ENCODE results near the gene CUL5.

Gene CUL5

DNA sequence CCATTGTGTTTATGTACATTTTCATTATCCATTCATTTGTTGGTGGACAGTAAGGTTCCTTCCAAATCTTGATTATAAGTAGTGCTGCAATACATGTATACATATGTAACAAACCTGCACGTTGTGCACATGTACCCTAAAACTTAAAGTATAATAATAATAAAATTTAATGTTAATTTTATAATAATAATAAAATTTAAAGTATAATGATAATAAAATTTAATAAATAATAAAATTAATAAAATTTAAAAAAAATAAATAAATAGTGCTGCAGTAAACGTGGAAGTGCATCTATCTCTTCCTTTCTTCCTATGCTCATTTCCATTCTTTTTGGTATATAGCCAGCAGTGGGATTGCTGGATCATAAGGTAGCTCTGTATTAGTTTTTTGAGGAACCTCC is 54.7 kb downstream of the CUL5 start:
- no peak overlapping the region for H2AFZ ChIP-seq (ENCODE audit: low read length)
- H3K4me2 ChIP-seq (ENCODE audit: insufficient read depth, low read length, poor library complexity, severe bottlenecking) = no peak overlapping the region
- peaks cover 4 to 82% of the 10 kb centered on the region in 2 donors for H3K36me3 ChIP-seq (replicated peaks in 1 of 2; ENCODE audit: control insufficient read depth in 2 of 2, insufficient read depth in 2 of 2, low read length in 2 of 2)
- H2BK120ac ChIP-seq (ENCODE audit: low read depth, low read length) = no peak overlapping the region
- no peak overlapping the region for H4K91ac ChIP-seq (ENCODE audit: low read depth, low read length, poor library complexity)
- no peak overlapping the region for H2BK5ac ChIP-seq (ENCODE audit: low read length)
- no peak overlapping the region for H2AK5ac ChIP-seq (ENCODE audit: low read depth, low read length)
- H3K18ac ChIP-seq (ENCODE audit: low read length) = no peak overlapping the region
- H4K8ac ChIP-seq (ENCODE audit: low read depth, low read length) = no peak overlapping the region
- no peak overlapping the region for H3K9ac ChIP-seq (ENCODE audit: low read depth, low read length, poor library complexity)
- no peak for DNase-seq (ENCODE audit: low spot score)
- no peaks in the 10 kb centered on the region for H3K27me3 ChIP-seq (ENCODE audit: control insufficient read depth in 3 of 3, insufficient read depth in 3 of 3, low read depth in 1 of 3, low read length in 3 of 3)
- H3K23ac ChIP-seq (ENCODE audit: low read depth, low read length, poor library complexity) = no peak overlapping the region
- no peak overlapping the region for H3K4me3 ChIP-seq (ENCODE audit: low read length in 2 of 2)
- no peaks in the 10 kb centered on the region for H3K4me1 ChIP-seq (ENCODE audit: control insufficient read depth in 2 of 2, insufficient read depth in 1 of 2, low read depth in 1 of 2, low read length in 2 of 2)
- H3K79me1 ChIP-seq (ENCODE audit: low read depth, low read length) = no peaks in the 10 kb centered on the region
- WGBS, 2 donors (ENCODE audit: extremely low coverage in 2 of 2, insufficient read length in 2 of 2, insufficient replicate concordance in 1 of 2) = no CpG with 5 or more reads among the region's 2 CpGs
- H2BK12ac ChIP-seq (ENCODE audit: low read length) = no peak overlapping the region
- peaks cover 0 to 10% of the 10 kb centered on the region in 2 donors for H3K9me3 ChIP-seq (replicated peaks in 1 of 2; ENCODE audit: control insufficient read depth in 2 of 2, insufficient read depth in 1 of 2, low read depth in 1 of 2, low read length in 2 of 2)
- no peak overlapping the region for H2BK15ac ChIP-seq (ENCODE audit: low read length)
- H3K14ac ChIP-seq (ENCODE audit: low read length) = no peak overlapping the region
- no peak overlapping the region for H3K4ac ChIP-seq (ENCODE audit: low read length)
- H3K27ac ChIP-seq (replicated peaks; ENCODE audit: low read length) = no peak overlapping the region

DNA sequence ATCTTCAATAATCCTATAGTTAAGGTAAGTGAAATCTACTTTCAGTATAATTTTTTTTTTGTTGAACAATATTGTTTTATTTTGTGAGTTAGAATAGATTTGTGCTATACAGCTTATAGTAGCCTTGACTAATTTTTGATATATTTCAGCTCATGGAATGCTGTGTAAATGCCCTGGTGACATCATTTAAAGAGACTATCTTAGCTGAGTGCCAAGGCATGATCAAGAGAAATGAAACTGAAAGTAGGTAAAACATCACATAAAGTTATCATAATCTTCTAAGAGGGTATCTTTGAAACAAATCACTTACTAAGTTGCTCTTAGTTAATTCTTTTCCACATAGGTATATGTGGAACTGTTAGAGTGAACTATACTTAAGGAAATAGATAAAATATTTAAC is 61.2 kb downstream of the CUL5 start:
- Histone ChIP-seq H2BK15ac (ENCODE audit: low read length) (no peak overlapping the region), H3K4me3 (ENCODE audit: low read length in 2 of 2) (no peak overlapping the region), H3K27me3 (ENCODE audit: control insufficient read depth in 3 of 3, insufficient read depth in 3 of 3, low read depth in 1 of 3, low read length in 3 of 3) (no peaks in the 10 kb centered on the region), H2BK12ac (ENCODE audit: low read length) (no peak overlapping the region), H2AK5ac (ENCODE audit: low read depth, low read length) (no peak overlapping the region), H3K18ac (ENCODE audit: low read length) (no peak overlapping the region), H3K4me2 (ENCODE audit: insufficient read depth, low read length, poor library complexity, severe bottlenecking) (no peak overlapping the region), H2AFZ (ENCODE audit: low read length) (no peak overlapping the region), H2BK120ac (ENCODE audit: low read depth, low read length) (no peak overlapping the region), H4K8ac (ENCODE audit: low read depth, low read length) (no peak overlapping the region), H2BK5ac (ENCODE audit: low read length) (no peak overlapping the region), H3K4me1 (ENCODE audit: control insufficient read depth in 2 of 2, insufficient read depth in 1 of 2, low read depth in 1 of 2, low read length in 2 of 2) (no peaks in the 10 kb centered on the region), H3K79me1 (ENCODE audit: low read depth, low read length) (no peaks in the 10 kb centered on the region), H3K27ac (replicated peaks; ENCODE audit: low read length) (no peak overlapping the region), H3K14ac (ENCODE audit: low read length) (no peak overlapping the region), H3K23ac (ENCODE audit: low read depth, low read length, poor library complexity) (no peak overlapping the region), H3K9me3 (replicated peaks in 1 of 2; ENCODE audit: control insufficient read depth in 2 of 2, insufficient read depth in 1 of 2, low read depth in 1 of 2, low read length in 2 of 2) (no peaks in the 10 kb centered on the region), H3K4ac (ENCODE audit: low read length) (no peak overlapping the region), H3K36me3 (replicated peaks in 1 of 2; ENCODE audit: control insufficient read depth in 2 of 2, insufficient read depth in 2 of 2, low read length in 2 of 2) (peaks cover 8 to 83% of the 10 kb centered on the region in 2 donors), H3K9ac (ENCODE audit: low read depth, low read length, poor library complexity) (no peak overlapping the region), H4K91ac (ENCODE audit: low read depth, low read length, poor library complexity) (no peak overlapping the region)
- DNase-seq (ENCODE audit: low spot score) = no peak

DNA sequence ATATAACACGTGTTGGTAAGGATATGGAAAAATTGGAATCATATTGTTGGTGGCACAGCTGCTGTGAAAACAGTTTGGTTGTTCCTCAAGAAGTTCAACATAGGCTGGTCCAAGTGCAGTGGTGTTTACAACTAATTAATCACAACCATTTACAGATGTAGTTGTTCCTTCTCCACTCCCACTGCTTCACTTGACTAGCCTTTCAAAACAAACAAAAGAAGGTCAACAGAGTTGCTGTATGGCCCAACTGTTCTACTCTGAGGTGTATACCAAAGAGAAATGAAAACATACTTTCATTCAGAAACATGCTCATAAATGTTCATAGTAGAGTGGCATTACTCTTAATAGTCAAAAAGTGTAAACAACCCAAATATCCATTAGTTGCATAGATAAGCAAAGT is 76.1 kb downstream of the CUL5 start:
- H3K36me3 ChIP-seq (replicated peaks in 1 of 2; ENCODE audit: control insufficient read depth in 2 of 2, insufficient read depth in 2 of 2, low read length in 2 of 2) = peaks cover 6 to 85% of the 10 kb centered on the region in 2 donors
- DNase-seq (ENCODE audit: low spot score) = no peak
- H2BK5ac ChIP-seq (ENCODE audit: low read length) = no peak overlapping the region
- no peak overlapping the region for H4K8ac ChIP-seq (ENCODE audit: low read depth, low read length)
- no CpG with 5 or more reads among the region's 1 CpG for WGBS, 2 donors (ENCODE audit: extremely low coverage in 2 of 2, insufficient read length in 2 of 2, insufficient replicate concordance in 1 of 2)
- H2AFZ ChIP-seq (ENCODE audit: low read length) = no peak overlapping the region
- no peak overlapping the region for H2BK15ac ChIP-seq (ENCODE audit: low read length)
- H3K9me3 ChIP-seq (replicated peaks in 1 of 2; ENCODE audit: control insufficient read depth in 2 of 2, insufficient read depth in 1 of 2, low read depth in 1 of 2, low read length in 2 of 2) = no peaks in the 10 kb centered on the region
- H3K4me3 ChIP-seq (ENCODE audit: low read length in 2 of 2) = no peak overlapping the region
- no peak overlapping the region for H3K18ac ChIP-seq (ENCODE audit: low read length)
- no peaks in the 10 kb centered on the region for H3K79me1 ChIP-seq (ENCODE audit: low read depth, low read length)
- H3K27me3 ChIP-seq (ENCODE audit: control insufficient read depth in 3 of 3, insufficient read depth in 3 of 3, low read depth in 1 of 3, low read length in 3 of 3) = no peaks in the 10 kb centered on the region
- no peak overlapping the region for H2AK5ac ChIP-seq (ENCODE audit: low read depth, low read length)
- H3K4ac ChIP-seq (ENCODE audit: low read length) = no peak overlapping the region
- H2BK12ac ChIP-seq (ENCODE audit: low read length) = no peak overlapping the region
- no peak overlapping the region for H4K91ac ChIP-seq (ENCODE audit: low read depth, low read length, poor library complexity)
- no peaks in the 10 kb centered on the region for H3K4me1 ChIP-seq (ENCODE audit: control insufficient read depth in 2 of 2, insufficient read depth in 1 of 2, low read depth in 1 of 2, low read length in 2 of 2)
- H3K9ac ChIP-seq (ENCODE audit: low read depth, low read length, poor library complexity) = no peak overlapping the region
- no peak overlapping the region for H3K27ac ChIP-seq (replicated peaks; ENCODE audit: low read length)
- H3K4me2 ChIP-seq (ENCODE audit: insufficient read depth, low read length, poor library complexity, severe bottlenecking) = no peak overlapping the region
- H3K14ac ChIP-seq (ENCODE audit: low read length) = no peak overlapping the region
- no peak overlapping the region for H3K23ac ChIP-seq (ENCODE audit: low read depth, low read length, poor library complexity)
- no peak overlapping the region for H2BK120ac ChIP-seq (ENCODE audit: low read depth, low read length)

DNA sequence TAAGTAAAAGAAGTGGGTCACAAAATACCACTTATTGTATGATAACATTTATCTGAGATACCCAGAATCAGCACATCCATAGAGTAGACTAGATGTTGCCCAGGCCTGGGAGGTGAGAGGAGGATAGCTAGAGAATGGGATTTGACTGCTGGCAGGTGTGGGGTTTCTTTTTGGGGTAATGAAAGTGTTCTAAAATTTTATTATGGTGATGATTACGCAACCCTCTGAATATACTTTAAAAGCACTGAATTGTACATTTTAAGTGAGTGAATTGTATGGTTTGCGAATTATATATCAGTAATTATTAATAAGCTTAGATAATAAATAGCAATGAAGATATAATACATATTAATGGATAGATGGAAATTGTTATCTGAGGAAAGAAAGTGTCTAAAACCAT is 77.0 kb downstream of the CUL5 start:
- H3K36me3 ChIP-seq (replicated peaks in 1 of 2; ENCODE audit: control insufficient read depth in 2 of 2, insufficient read depth in 2 of 2, low read length in 2 of 2) = peaks cover 6 to 85% of the 10 kb centered on the region in 2 donors
- no peak overlapping the region for H2AFZ ChIP-seq (ENCODE audit: low read length)
- H3K23ac ChIP-seq (ENCODE audit: low read depth, low read length, poor library complexity) = no peak overlapping the region
- no peak overlapping the region for H3K9ac ChIP-seq (ENCODE audit: low read depth, low read length, poor library complexity)
- H3K14ac ChIP-seq (ENCODE audit: low read length) = no peak overlapping the region
- no peak overlapping the region for H2BK5ac ChIP-seq (ENCODE audit: low read length)
- WGBS, 2 donors (ENCODE audit: extremely low coverage in 2 of 2, insufficient read length in 2 of 2, insufficient replicate concordance in 1 of 2) = no CpG with 5 or more reads among the region's 2 CpGs
- H3K27me3 ChIP-seq (ENCODE audit: control insufficient read depth in 3 of 3, insufficient read depth in 3 of 3, low read depth in 1 of 3, low read length in 3 of 3) = no peaks in the 10 kb centered on the region
- H3K18ac ChIP-seq (ENCODE audit: low read length) = no peak overlapping the region
- no peak overlapping the region for H3K4me3 ChIP-seq (ENCODE audit: low read length in 2 of 2)
- no peaks in the 10 kb centered on the region for H3K9me3 ChIP-seq (replicated peaks in 1 of 2; ENCODE audit: control insufficient read depth in 2 of 2, insufficient read depth in 1 of 2, low read depth in 1 of 2, low read length in 2 of 2)
- H2AK5ac ChIP-seq (ENCODE audit: low read depth, low read length) = no peak overlapping the region
- no peak overlapping the region for H3K4ac ChIP-seq (ENCODE audit: low read length)
- no peak overlapping the region for H4K91ac ChIP-seq (ENCODE audit: low read depth, low read length, poor library complexity)
- DNase-seq (ENCODE audit: low spot score) = no peak
- no peaks in the 10 kb centered on the region for H3K79me1 ChIP-seq (ENCODE audit: low read depth, low read length)
- H3K4me1 ChIP-seq (ENCODE audit: control insufficient read depth in 2 of 2, insufficient read depth in 1 of 2, low read depth in 1 of 2, low read length in 2 of 2) = no peaks in the 10 kb centered on the region
- H3K27ac ChIP-seq (replicated peaks; ENCODE audit: low read length) = no peak overlapping the region
- H2BK15ac ChIP-seq (ENCODE audit: low read length) = no peak overlapping the region
- H2BK120ac ChIP-seq (ENCODE audit: low read depth, low read length) = no peak overlapping the region
- no peak overlapping the region for H3K4me2 ChIP-seq (ENCODE audit: insufficient read depth, low read length, poor library complexity, severe bottlenecking)
- no peak overlapping the region for H2BK12ac ChIP-seq (ENCODE audit: low read length)
- no peak overlapping the region for H4K8ac ChIP-seq (ENCODE audit: low read depth, low read length)

Data from neuronal stem cell (in vitro differentiated cells).